DND-41 (cell line): ENCODE results near the gene CEP131.

Experiments
- EZH2 ChIP-seq: IDR thresholded peaks from 3 replicates; pipeline ENCODE4 v1.6.1; 2012; ENCODE audit warnings: borderline replicate concordance, low read depth, mild to moderate bottlenecking, moderate library complexity, low read length, inconsistent platforms; ENCODE audit not compliant: severe bottlenecking
- TF ChIP-seq, protein P1 (sequence below): IDR thresholded peaks from 2 replicates; pipeline ENCODE4 v1.5.1; 2012; ENCODE audit warnings: borderline replicate concordance, low read length, moderate library complexity, mild to moderate bottlenecking; ENCODE audit not compliant: poor library complexity, severe bottlenecking; ENCODE audit errors: extremely low read depth

DNA sequence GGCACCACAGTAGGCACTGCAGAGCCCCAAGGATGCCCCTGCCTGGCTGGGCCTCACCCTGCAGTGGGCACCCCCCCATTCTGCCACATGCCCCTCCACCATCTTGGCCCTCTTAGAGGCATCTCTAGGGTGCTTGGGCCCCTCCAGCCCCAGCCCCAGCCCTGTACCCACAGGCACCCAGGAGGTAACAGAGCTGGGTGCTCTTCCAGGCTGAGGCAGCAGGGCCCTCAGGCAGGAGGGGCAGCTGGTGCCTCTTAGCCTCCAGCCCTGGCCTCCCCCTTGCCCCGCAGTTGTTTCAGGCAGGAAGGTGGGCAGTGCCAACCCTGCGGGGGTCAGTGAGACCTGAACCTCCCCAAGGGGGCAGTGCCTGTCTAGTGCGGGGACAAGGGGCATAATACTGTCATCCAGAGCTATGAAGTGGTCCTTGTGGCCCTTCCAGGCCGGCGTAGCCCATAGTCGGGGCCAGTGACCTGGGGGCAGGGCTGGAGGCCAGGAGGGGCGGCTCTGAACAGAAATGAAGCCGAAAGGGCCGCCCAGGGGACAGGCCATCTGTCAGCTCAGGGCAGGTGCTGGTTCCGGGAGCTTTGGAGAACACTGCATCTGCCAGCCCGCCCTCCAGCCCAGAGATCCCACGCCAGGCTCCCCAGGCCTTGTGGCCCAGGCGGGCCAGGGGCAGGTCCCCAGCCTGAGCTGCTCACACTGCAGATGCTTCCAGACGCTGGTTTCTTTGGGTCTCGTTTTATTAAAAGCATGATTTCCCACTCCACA lies 51.9 kb downstream of the CEP131 start:
- TF ChIP-seq, protein P1, sequence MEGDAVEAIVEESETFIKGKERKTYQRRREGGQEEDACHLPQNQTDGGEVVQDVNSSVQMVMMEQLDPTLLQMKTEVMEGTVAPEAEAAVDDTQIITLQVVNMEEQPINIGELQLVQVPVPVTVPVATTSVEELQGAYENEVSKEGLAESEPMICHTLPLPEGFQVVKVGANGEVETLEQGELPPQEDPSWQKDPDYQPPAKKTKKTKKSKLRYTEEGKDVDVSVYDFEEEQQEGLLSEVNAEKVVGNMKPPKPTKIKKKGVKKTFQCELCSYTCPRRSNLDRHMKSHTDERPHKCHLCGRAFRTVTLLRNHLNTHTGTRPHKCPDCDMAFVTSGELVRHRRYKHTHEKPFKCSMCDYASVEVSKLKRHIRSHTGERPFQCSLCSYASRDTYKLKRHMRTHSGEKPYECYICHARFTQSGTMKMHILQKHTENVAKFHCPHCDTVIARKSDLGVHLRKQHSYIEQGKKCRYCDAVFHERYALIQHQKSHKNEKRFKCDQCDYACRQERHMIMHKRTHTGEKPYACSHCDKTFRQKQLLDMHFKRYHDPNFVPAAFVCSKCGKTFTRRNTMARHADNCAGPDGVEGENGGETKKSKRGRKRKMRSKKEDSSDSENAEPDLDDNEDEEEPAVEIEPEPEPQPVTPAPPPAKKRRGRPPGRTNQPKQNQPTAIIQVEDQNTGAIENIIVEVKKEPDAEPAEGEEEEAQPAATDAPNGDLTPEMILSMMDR, result no peak
- TF ChIP-seq EZH2, result no peak
